ENCODE data around the gene CTPS1.

GRCh38 chr1:41056907-41057306 lies 77.4 kb downstream of the CTPS1 start:
- TF ChIP-seq CTCF (IDR thresholded peaks at IDR 0.05 in 2 of 3, conservative IDR thresholded peaks at IDR 0.05 in 1 of 3; ENCODE audit: borderline replicate concordance in 1 of 3, insufficient read depth in 1 of 3, low read depth in 2 of 3, low read length in 2 of 3) = no peak
- TF ChIP-seq EZH2phosphoT487 (IDR thresholded peaks at IDR 0.05; ENCODE audit: borderline replicate concordance) = no peak
